ENCODE results near the gene DOCK3. TPM values are rescaled to one million over a fixed set of nuclear protein-coding genes. Genes with fewer than 3 reads are reported as not detected.

The DOCK3 gene
- total RNA-seq, 1 experiment from 2014 or later, result 8.3 TPM

DNA sequence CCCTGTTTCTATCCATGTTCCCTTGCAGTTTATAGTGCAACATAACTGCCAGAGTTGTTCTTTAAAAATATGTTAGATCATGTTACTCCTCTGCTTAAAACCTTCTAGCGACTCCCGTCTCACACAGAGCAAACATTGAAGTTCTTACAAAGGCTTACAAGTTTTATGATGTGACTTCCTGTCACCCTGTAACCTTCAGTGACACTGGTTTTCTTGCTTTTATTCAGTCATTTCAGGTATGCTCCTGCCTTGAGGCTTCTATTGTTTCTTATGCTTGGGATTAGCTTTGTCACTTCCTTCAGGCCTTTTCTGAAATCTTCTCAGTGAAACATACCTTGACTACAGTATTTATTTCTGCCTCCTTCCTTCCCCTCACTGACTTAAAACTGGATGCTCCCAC is 252.1 kb downstream of the DOCK3 start:
- TF ChIP-seq, protein P1, sequence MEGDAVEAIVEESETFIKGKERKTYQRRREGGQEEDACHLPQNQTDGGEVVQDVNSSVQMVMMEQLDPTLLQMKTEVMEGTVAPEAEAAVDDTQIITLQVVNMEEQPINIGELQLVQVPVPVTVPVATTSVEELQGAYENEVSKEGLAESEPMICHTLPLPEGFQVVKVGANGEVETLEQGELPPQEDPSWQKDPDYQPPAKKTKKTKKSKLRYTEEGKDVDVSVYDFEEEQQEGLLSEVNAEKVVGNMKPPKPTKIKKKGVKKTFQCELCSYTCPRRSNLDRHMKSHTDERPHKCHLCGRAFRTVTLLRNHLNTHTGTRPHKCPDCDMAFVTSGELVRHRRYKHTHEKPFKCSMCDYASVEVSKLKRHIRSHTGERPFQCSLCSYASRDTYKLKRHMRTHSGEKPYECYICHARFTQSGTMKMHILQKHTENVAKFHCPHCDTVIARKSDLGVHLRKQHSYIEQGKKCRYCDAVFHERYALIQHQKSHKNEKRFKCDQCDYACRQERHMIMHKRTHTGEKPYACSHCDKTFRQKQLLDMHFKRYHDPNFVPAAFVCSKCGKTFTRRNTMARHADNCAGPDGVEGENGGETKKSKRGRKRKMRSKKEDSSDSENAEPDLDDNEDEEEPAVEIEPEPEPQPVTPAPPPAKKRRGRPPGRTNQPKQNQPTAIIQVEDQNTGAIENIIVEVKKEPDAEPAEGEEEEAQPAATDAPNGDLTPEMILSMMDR (conservative IDR thresholded peaks at IDR 0.05), result no peak
- Histone ChIP-seq H3K4me2 (ENCODE audit: insufficient read depth, insufficient read length, low read length) (peak overlapping the region; percentile 8), H3K23me2 (ENCODE audit: insufficient read length, low read depth, low read length, poor library complexity, severe bottlenecking) (no peaks in the 10 kb centered on the region), H3K18ac (ENCODE audit: insufficient read length, low read depth, low read length) (no peak overlapping the region), H3K9ac (ENCODE audit: extremely low read depth, insufficient read length, low read length) (no peak overlapping the region), H3K56ac (ENCODE audit: insufficient read length, low read depth, low read length) (no peak overlapping the region), H3K9me3 (ENCODE audit: control insufficient read depth, low read depth, low read length) (no peaks in the 10 kb centered on the region), H4K91ac (ENCODE audit: insufficient read length, low read depth, low read length) (no peak overlapping the region), H3K27ac (ENCODE audit: insufficient read length, low read depth, low read length) (peak overlapping the region; percentile 95), H2AK5ac (ENCODE audit: insufficient read length, low read length) (no peak overlapping the region), H4K8ac (replicated peaks; ENCODE audit: insufficient read length, low read depth, low read length) (no peak overlapping the region), H2BK12ac (ENCODE audit: insufficient read length, low read depth, low read length) (no peak overlapping the region), H2BK5ac (ENCODE audit: insufficient read length, low read length) (no peak overlapping the region), H2AFZ (ENCODE audit: low read length) (no peak overlapping the region), H3K4ac (ENCODE audit: low read depth, low read length) (no peak overlapping the region), H4K5ac (ENCODE audit: insufficient read length, low read depth, low read length) (no peak overlapping the region), H2BK120ac (ENCODE audit: low read depth, low read length, poor library complexity, severe bottlenecking) (no peak overlapping the region), H3K4me1 (ENCODE audit: insufficient read depth, low read length) (peaks cover 12% of the 10 kb centered on the region; the same call in 1 of the 2 replicates), H3T11ph (ENCODE audit: low read length) (no peak overlapping the region), H3K27me3 (ENCODE audit: insufficient read depth, low read length) (no peaks in the 10 kb centered on the region), H3K23ac (ENCODE audit: insufficient read length, low read depth, low read length) (no peak overlapping the region), H3K14ac (ENCODE audit: insufficient read depth, low read length) (no peak overlapping the region), H3K79me1 (ENCODE audit: insufficient read depth, low read depth, low read length, poor library complexity, severe bottlenecking) (no peaks in the 10 kb centered on the region), H3K79me2 (ENCODE audit: insufficient read depth, low read length) (no peaks in the 10 kb centered on the region), H4K20me1 (ENCODE audit: control insufficient read depth, insufficient read depth, insufficient read length) (no peaks in the 10 kb centered on the region), H2BK20ac (ENCODE audit: low read depth, low read length, poor library complexity, severe bottlenecking) (no peak overlapping the region), H2BK15ac (ENCODE audit: low read depth, low read length) (no peak overlapping the region)
- no CpG with 5 or more reads among the region's 2 CpGs for WGBS (ENCODE audit: extremely low coverage, insufficient read length, low lambda C conversion rate)
- Mint-ChIP-seq H3K4me1 (peaks cover 44 to 56% of the 10 kb centered on the region in 2 experiments), H3K9me3 (peaks cover 15% of the 10 kb centered on the region in 2 experiments), H3K36me3 (ENCODE audit: insufficient read depth in 1 of 3, low read depth in 3 of 3) (peaks cover 11 to 15% (median 13%) of the 10 kb centered on the region in 3 experiments), H3K27ac (peak overlapping the region; percentile 38 to 88 (median 78); a peak in 6 of 7 replicates), H3K27me3 (ENCODE audit: low read depth) (no peaks in the 10 kb centered on the region), H3K4me3 (no peak overlapping the region)
- DNase-seq, result no peak

All from H9 (cell line).